Measurements from ENCODE around the gene ITPR3.
A peak's percentile ranks its signal among the peaks of the same experiment; 100 is the strongest.

GRCh38 chr6:33579828-33580714 is 41.1 kb upstream of the ITPR3 start, which contains the start of gene BAK1:
- TF ChIP-seq CTCF (IDR thresholded peaks at IDR 0.05), result peak; percentile 20 to 65 (median 58)
- peak in 1 of 4 donors; percentile 35 for TF ChIP-seq EP300 (IDR thresholded peaks at IDR 0.05)
- peak in 2 of 4 donors; percentile 80 to 88 for TF ChIP-seq POLR2A (IDR thresholded peaks at IDR 0.05)
